Liver (tissue), 9 donors: Measurements from ENCODE around the gene MTSS2. TPM values are rescaled to one million over a fixed set of nuclear protein-coding genes. Genes with fewer than 3 reads are reported as not detected.

Experiments used
- DNase-seq: peaks from one replicate; pipeline ENCODE4 v3.0.0-alpha.2; 2017; ENCODE audit warnings: low spot score
- H3K27ac ChIP-seq, 2 donors: one replicate each; pipeline ENCODE4 v1.7.0; 2013; ENCODE audit warnings: inconsistent platforms in 2 of 2, low read length in 2 of 2, control low read depth in 1 of 2, low read depth in 1 of 2, mild to moderate bottlenecking in 1 of 2
- H3K27me3 ChIP-seq, 4 donors: one replicate each; pipeline versions ENCODE4 v1.6.1 to v1.7.0; 2013; ENCODE audit warnings: low read length in 3 of 4, inconsistent platforms in 1 of 4, mild to moderate bottlenecking in 1 of 4, moderate library complexity in 1 of 4; ENCODE audit not compliant: control insufficient read depth in 4 of 4, insufficient read depth in 4 of 4
- H3K36me3 ChIP-seq, 4 donors: one replicate each; pipeline versions ENCODE4 v1.6.1 to v1.7.0; 2013; ENCODE audit warnings: low read length in 3 of 4, mild to moderate bottlenecking in 3 of 4, low read depth in 1 of 4, moderate library complexity in 1 of 4; ENCODE audit not compliant: control insufficient read depth in 4 of 4, insufficient read depth in 3 of 4
- H3K4me1 ChIP-seq, 4 donors: one replicate each; pipeline versions ENCODE4 v1.6.1 to v1.7.0; 2013; ENCODE audit warnings: low read length in 3 of 4, mild to moderate bottlenecking in 3 of 4, moderate library complexity in 1 of 4; ENCODE audit not compliant: control insufficient read depth in 4 of 4, insufficient read depth in 4 of 4
- H3K4me3 ChIP-seq, 3 donors: one replicate each; pipeline versions ENCODE4 v1.6.1 to v1.7.0; 2013; ENCODE audit warnings: low read length in 3 of 3, control low read depth in 1 of 3, low read depth in 1 of 3, mild to moderate bottlenecking in 1 of 3
- H3K9ac ChIP-seq, 2 donors: one replicate each; pipeline ENCODE4 v1.7.0; 2013; ENCODE audit warnings: low read length in 2 of 2, mild to moderate bottlenecking in 2 of 2, moderate library complexity in 2 of 2, control low read depth in 1 of 2, low read depth in 1 of 2
- H3K9me3 ChIP-seq, 4 donors: one replicate each; pipeline versions ENCODE4 v1.6.1 to v1.7.0; 2013; ENCODE audit warnings: low read length in 3 of 4; ENCODE audit not compliant: control insufficient read depth in 4 of 4
- NR2F2 ChIP-seq: IDR thresholded peaks from 2 replicates; pipeline ENCODE4 v1.6.1; 2016; ENCODE audit warnings: antibody characterized with exemption
- WGBS: extraction: QIAGEN DNeasy Blood & Tissue Kit; methylation state at CpG from one replicate; pipeline ENCODE4 v1.1.7; 2013; 5-methylcytosine and 5-hydroxymethylcytosine counted together
- polyA plus RNA-seq, 2 donors: library from polyadenylated mRNA; stranded (reverse) in 1 of 2; unstranded in 1 of 2; fragments of 200-250 nt in 1 of 2; fragments of >200 nt in 1 of 2; fragmentation: Nextera tagmentation in 1 of 2; extraction: Ambion mirVana in 1 of 2; gene quantifications; one replicate each; pipeline versions ENCODE4 v1.2.1 to v1.2.3, GENCODE V29; 2013 to 2015
- total RNA-seq, 2 donors: library from RNA; depleted of rRNA; stranded (reverse); fragments of >200 nt; gene quantifications; one replicate each; pipeline ENCODE4 v1.2.3, GENCODE V29; 2014
- TF ChIP-seq, protein P1 (sequence below): IDR thresholded peaks from 2 replicates; pipeline ENCODE4 v1.6.1; 2016; ENCODE audit warnings: antibody characterized with exemption
- donor health status: healthy.
- donor health status: healthy.
- donor health status: healthy.
- donor health status: healthy.
- donor health status: healthy.

The MTSS2 gene
- total and polyA plus RNA-seq, 4 donors: 3.8 to 95.7 (median 35.9) TPM

DNA sequence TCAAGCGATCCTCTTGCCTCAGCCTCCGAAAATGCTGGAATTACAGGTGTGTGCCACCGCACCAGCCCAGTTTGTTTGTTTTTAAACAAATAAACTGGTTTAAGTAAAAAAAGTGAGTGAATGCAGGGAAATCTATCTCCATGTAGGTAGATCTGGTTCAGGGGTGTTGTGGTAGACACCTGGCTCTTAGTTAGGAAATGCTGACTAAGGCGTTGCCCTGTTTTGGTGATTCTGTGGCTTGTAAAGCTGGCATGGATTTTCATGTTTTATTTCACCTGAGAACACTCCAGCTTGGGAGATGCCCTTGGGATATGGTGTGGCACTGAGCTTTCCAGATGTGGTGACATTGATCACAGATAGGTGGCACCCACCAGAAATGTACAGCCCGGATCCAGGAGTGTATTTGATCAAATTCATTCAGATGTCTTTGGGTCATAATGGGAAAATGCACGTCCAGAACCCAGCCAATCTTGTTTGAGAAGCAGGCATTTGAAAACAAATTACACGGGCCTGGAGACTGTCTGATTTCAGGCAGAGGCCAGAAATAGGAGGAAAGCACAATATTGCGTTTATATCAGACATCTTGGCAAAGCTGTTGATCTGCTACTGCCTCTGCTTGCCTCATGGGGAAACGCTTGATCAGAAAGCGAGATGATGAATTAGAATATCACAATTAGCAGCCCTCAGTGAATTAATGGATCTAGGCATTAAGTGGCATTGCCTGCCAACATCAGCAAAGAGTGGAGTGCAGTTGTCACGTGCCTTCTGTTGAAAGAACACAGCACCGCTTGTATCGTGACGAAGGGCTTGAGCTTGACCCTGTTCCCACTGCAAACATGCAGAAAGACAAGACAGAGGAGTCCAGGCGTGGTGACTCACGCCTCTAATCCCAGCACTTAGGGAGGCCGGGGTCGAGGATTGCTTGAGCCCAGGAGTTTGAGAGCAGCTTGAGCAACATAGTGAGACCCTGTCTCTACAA, 46.8 kb downstream of the MTSS2 start:
- Histone ChIP-seq H3K27ac (peak overlapping the region in 1 of 2 donors; percentile 50), H3K36me3 (no peaks in the 10 kb centered on the region), H3K9ac (no peak overlapping the region), H3K27me3 (no peaks in the 10 kb centered on the region), H3K4me3 (no peak overlapping the region), H3K4me1 (no peaks in the 10 kb centered on the region), H3K9me3 (no peaks in the 10 kb centered on the region)
- no peak for DNase-seq
- 80% methylated on average over 18 of the region's 18 CpGs for WGBS
- TF ChIP-seq, protein P1, sequence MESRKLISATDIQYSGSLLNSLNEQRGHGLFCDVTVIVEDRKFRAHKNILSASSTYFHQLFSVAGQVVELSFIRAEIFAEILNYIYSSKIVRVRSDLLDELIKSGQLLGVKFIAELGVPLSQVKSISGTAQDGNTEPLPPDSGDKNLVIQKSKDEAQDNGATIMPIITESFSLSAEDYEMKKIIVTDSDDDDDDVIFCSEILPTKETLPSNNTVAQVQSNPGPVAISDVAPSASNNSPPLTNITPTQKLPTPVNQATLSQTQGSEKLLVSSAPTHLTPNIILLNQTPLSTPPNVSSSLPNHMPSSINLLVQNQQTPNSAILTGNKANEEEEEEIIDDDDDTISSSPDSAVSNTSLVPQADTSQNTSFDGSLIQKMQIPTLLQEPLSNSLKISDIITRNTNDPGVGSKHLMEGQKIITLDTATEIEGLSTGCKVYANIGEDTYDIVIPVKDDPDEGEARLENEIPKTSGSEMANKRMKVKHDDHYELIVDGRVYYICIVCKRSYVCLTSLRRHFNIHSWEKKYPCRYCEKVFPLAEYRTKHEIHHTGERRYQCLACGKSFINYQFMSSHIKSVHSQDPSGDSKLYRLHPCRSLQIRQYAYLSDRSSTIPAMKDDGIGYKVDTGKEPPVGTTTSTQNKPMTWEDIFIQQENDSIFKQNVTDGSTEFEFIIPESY: no peak
- peak; percentile 72 for TF ChIP-seq NR2F2

Other genes with a start within 250 kb of the MTSS2 start
- 10 to 100 TPM; 16.1 to 53.1 TPM for gene ST3GAL2, start 247.0 kb downstream of the MTSS2 start, total RNA-seq
- 1 to 10 TPM; 3.9 to 9.8 TPM for gene ST3GAL2, start 247.0 kb downstream of the MTSS2 start, polyA plus RNA-seq
- gene FCSK, start 231.5 kb downstream of the MTSS2 start, total RNA-seq: 10 to 100 TPM in 1 of 2 donors, 1 to 10 TPM in 1; 7.3 to 20.2 TPM
- gene FCSK, start 231.5 kb downstream of the MTSS2 start, polyA plus RNA-seq: 1 to 10 TPM; 4.3 to 9.7 TPM
- 10 to 100 TPM; 27.7 to 59.5 TPM for gene COG4, start 162.5 kb downstream of the MTSS2 start, total RNA-seq
- gene COG4, start 162.5 kb downstream of the MTSS2 start, polyA plus RNA-seq: 10 to 100 TPM; 15.3 to 26.7 TPM
- 10 to 100 TPM; 56.6 to 77.8 TPM for gene SF3B3, start 162.2 kb downstream of the MTSS2 start, total RNA-seq
- 10 to 100 TPM; 38.9 to 49.8 TPM for gene SF3B3, start 162.2 kb downstream of the MTSS2 start, polyA plus RNA-seq
- gene IL34, start 39.5 kb downstream of the MTSS2 start, total RNA-seq: under 1 TPM; 0.25 to 0.93 TPM
- gene IL34, start 39.5 kb downstream of the MTSS2 start, polyA plus RNA-seq: under 1 TPM; 0.40 to 0.43 TPM
- 10 to 100 TPM; 17.7 to 23.3 TPM for gene VAC14, start 115.1 kb upstream of the MTSS2 start, total RNA-seq
- 10 to 100 TPM; 16.7 to 29.8 TPM for gene VAC14, start 115.1 kb upstream of the MTSS2 start, polyA plus RNA-seq